Activated gamma-delta T cell treated with Interleukin-2 at 50 U/mL for 16 hours (primary cell): ENCODE results near the gene COX4I2.

Experiments
- DNase-seq: peaks from one replicate; pipeline ENCODE4 v3.0.0-alpha.2; 2020

The COX4I2 gene

GRCh38 chr20:31678389-31679356 is 41.0 kb downstream of the COX4I2 start:
- no peak for DNase-seq

GRCh38 chr20:31679357-31680285 is 41.9 kb downstream of the COX4I2 start:
- DNase-seq, result no peak

GRCh38 chr20:31680286-31681127 is 42.8 kb downstream of the COX4I2 start:
- DNase-seq, result no peak

GRCh38 chr20:31681128-31681727 is 43.5 kb downstream of the COX4I2 start:
- no peak for DNase-seq

- DNase-seq, result no peak
Observed at GRCh38 chr20:31681769-31682168, 44.1 kb downstream of the COX4I2 start.

- no peak for DNase-seq
Observed at GRCh38 chr20:31682352-31682751, 44.6 kb downstream of the COX4I2 start.

- DNase-seq, result no peak
Observed at GRCh38 chr20:31682927-31683326, 45.2 kb downstream of the COX4I2 start.

GRCh38 chr20:31684153-31685015 is 46.7 kb downstream of the COX4I2 start:
- peak; percentile 23 for DNase-seq

- no peak for DNase-seq
Observed at GRCh38 chr20:31685853-31686643, 48.3 kb downstream of the COX4I2 start.

- no peak for DNase-seq
Observed at GRCh38 chr20:31687777-31688176, 50.1 kb downstream of the COX4I2 start.

- no peak for DNase-seq
Observed at GRCh38 chr20:31689141-31689540, 51.4 kb downstream of the COX4I2 start.

- no peak for DNase-seq
Observed at GRCh38 chr20:31690124-31690666, 52.5 kb downstream of the COX4I2 start.

GRCh38 chr20:31691646-31692275 is 54.0 kb downstream of the COX4I2 start:
- DNase-seq, result no peak

- DNase-seq, result no peak
Observed at GRCh38 chr20:31693402-31693801, 55.7 kb downstream of the COX4I2 start.

GRCh38 chr20:31693987-31694661 is 56.4 kb downstream of the COX4I2 start:
- DNase-seq, result no peak
